Esophagus muscularis mucosa (tissue), 4 donors: ENCODE measurements around the gene COA5.

ENCODE experiments used
- EP300 ChIP-seq: sonication (generic); formaldehyde crosslinking; IDR thresholded peaks from one replicate; pipeline ENCODE4 v1.6.1; 2017; ENCODE audit warnings: antibody characterized with exemption
- POLR2A ChIP-seq: fragments of 450-650 bp; IDR thresholded peaks from one replicate; pipeline ENCODE4 v1.6.1; 2017; ENCODE audit warnings: antibody characterized with exemption, moderate library complexity, mild to moderate bottlenecking, low read depth
- POLR2AphosphoS5 ChIP-seq, 2 donors: sonication (generic); formaldehyde crosslinking; IDR thresholded peaks; one replicate each; pipeline ENCODE4 v1.6.1; 2017; ENCODE audit warnings: antibody characterized with exemption in 2 of 2
- TF ChIP-seq, protein P1 (sequence below), 3 experiments: fragments of 200-600 bp in 2 of 3; fragments of 450-650 bp in 1 of 3; sonication (generic) in 2 of 3; IDR thresholded peaks; one replicate each; pipeline ENCODE4 v1.5.1; 2017 to 2019; ENCODE audit warnings: antibody characterized with exemption in 3 of 3, mild to moderate bottlenecking in 2 of 3, moderate library complexity in 1 of 3

DNA sequence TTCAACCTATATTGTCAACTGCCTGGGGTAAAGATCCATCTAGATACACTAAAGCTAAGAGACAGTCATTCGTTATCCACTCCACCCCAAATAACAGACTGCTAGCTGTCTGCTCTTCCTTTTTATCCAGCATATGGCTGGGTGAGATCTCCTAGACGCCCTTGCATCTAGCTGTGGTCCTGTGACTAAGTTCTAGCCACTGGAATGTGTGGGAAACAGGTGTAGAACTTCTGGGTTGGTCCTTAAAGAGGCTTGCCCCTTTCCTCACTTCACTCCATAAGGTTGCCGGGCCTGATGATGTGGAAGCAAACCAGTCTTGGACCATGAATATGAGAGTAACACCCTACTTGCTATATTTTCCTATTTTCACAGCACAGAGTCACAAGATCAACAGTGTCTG lies 3.2 kb downstream of the COA5 start:
- TF ChIP-seq POLR2A (no peak), EP300 (no peak), POLR2AphosphoS5 (IDR thresholded peaks at IDR 0.05) (no peak)
- TF ChIP-seq, protein P1, sequence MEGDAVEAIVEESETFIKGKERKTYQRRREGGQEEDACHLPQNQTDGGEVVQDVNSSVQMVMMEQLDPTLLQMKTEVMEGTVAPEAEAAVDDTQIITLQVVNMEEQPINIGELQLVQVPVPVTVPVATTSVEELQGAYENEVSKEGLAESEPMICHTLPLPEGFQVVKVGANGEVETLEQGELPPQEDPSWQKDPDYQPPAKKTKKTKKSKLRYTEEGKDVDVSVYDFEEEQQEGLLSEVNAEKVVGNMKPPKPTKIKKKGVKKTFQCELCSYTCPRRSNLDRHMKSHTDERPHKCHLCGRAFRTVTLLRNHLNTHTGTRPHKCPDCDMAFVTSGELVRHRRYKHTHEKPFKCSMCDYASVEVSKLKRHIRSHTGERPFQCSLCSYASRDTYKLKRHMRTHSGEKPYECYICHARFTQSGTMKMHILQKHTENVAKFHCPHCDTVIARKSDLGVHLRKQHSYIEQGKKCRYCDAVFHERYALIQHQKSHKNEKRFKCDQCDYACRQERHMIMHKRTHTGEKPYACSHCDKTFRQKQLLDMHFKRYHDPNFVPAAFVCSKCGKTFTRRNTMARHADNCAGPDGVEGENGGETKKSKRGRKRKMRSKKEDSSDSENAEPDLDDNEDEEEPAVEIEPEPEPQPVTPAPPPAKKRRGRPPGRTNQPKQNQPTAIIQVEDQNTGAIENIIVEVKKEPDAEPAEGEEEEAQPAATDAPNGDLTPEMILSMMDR (IDR thresholded peaks at IDR 0.05): no peak
